HepG2 (cell line): ENCODE results near the gene RPS19. TPM values are rescaled to one million over a fixed set of nuclear protein-coding genes. Genes with fewer than 3 reads are reported as not detected.

Experiments used
- BATF2 ChIP-seq: sonication (generic); formaldehyde crosslinking; IDR thresholded peaks from 2 replicates; pipeline ENCODE4 v1.8.0; 2022; ENCODE audit warnings: mild to moderate bottlenecking, missing genetic modification reagents, moderate library complexity
- IRF9 ChIP-seq: sonication (generic); formaldehyde crosslinking; IDR thresholded peaks from 2 replicates; pipeline ENCODE4 v1.8.0; 2022; ENCODE audit warnings: missing genetic modification reagents, mild to moderate bottlenecking, borderline replicate concordance
- MED8 ChIP-seq: sonication (generic); formaldehyde crosslinking; IDR thresholded peaks from 2 replicates; pipeline ENCODE4 v1.8.1; 2023; ENCODE audit warnings: mild to moderate bottlenecking, missing genetic modification reagents; ENCODE audit not compliant: insufficient replicate concordance
- NCOA1 ChIP-seq: sonication (generic); formaldehyde crosslinking; IDR thresholded peaks from 2 replicates; pipeline ENCODE4 v1.9.0; 2021; ENCODE audit warnings: missing genetic modification reagents
- RAD51 ChIP-seq: fragments of 450-650 bp; IDR thresholded peaks from 2 replicates; pipeline ENCODE4 v1.6.1; 2016; ENCODE audit warnings: borderline replicate concordance
- SRSF9 ChIP-seq: fragments of 200-400 bp; formaldehyde crosslinking; IDR thresholded peaks from 2 replicates; pipeline ENCODE4 v1.6.1; 2018; ENCODE audit warnings: borderline replicate concordance, mild to moderate bottlenecking, low read depth, low read length; ENCODE audit not compliant: insufficient read depth, poor library complexity, severe bottlenecking
- ZHX2 ChIP-seq, 2 experiments: sonication (generic) in 1 of 2; formaldehyde crosslinking in 1 of 2; IDR thresholded peaks; 2 replicates each; pipeline versions ENCODE4 v1.6.1 to v1.9.0; 2014 to 2022; ENCODE audit warnings: antibody characterized with exemption in 1 of 2, borderline replicate concordance in 1 of 2, inconsistent platforms in 1 of 2, low read depth in 1 of 2, missing genetic modification reagents in 1 of 2
- ZNF235 ChIP-seq: sonication (generic); formaldehyde crosslinking; IDR thresholded peaks from 2 replicates; pipeline ENCODE4 v1.8.1; 2023; ENCODE audit warnings: mild to moderate bottlenecking, missing genetic modification reagents, borderline replicate concordance
- ZNF619 ChIP-seq: sonication (generic); formaldehyde crosslinking; IDR thresholded peaks from 2 replicates; pipeline ENCODE4 v1.4.0; 2020; ENCODE audit warnings: mild to moderate bottlenecking, missing genetic modification reagents
- polyA plus RNA-seq, 8 experiments: library from polyadenylated mRNA; depleted of rRNA in 3 of 8; stranded (reverse) in 7 of 8; unstranded in 1 of 8; fragments of >200 nt; fragmentation: Illumina TruSeq in 4 of 8; extraction: Trizol in 4 of 8; gene quantifications; 2 replicates each; pipeline versions ENCODE4 v1.2.1 to v1.2.3, GENCODE V29; 2011 to 2016; ENCODE audit warnings: low read depth in 4 of 8, missing spikeins in 1 of 8, mixed read lengths in 1 of 8; ENCODE audit not compliant: insufficient read depth in 1 of 8
- total RNA-seq, 5 experiments: library from RNA; depleted of rRNA; stranded (reverse); fragments of >200 nt; fragmentation: Illumina TruSeq; extraction: Trizol; gene quantifications; 2 replicates each; pipeline ENCODE4 v1.2.3, GENCODE V29; 2016; ENCODE audit warnings: low read depth in 1 of 5
- TF ChIP-seq, protein P1 (sequence below): fragments of 450-650 bp; IDR thresholded peaks from 2 replicates; pipeline ENCODE4 v1.6.1; 2017
- TF ChIP-seq, protein P2 (sequence below): sonication (generic); formaldehyde crosslinking; IDR thresholded peaks from 2 replicates; pipeline ENCODE4 v1.5.0; 2020; ENCODE audit warnings: missing genetic modification reagents, mild to moderate bottlenecking, borderline replicate concordance
- TF ChIP-seq, protein P3 (sequence below): sonication (generic); formaldehyde crosslinking; IDR thresholded peaks from 2 replicates; pipeline ENCODE4 v1.4.0; 2020; ENCODE audit warnings: mild to moderate bottlenecking, low read depth, missing genetic modification reagents
- TF ChIP-seq, protein P4 (sequence below): sonication (generic); formaldehyde crosslinking; IDR thresholded peaks from 2 replicates; pipeline ENCODE4 v1.5.1; 2020; ENCODE audit warnings: mild to moderate bottlenecking, moderate library complexity, missing genetic modification reagents

RPS19 gene
- total and polyA plus RNA-seq, 2 of the 13 experiments (the other 11 are each of a cell fraction or from before 2014, with no cell fraction given): 1,983 to 4,758 TPM

DNA sequence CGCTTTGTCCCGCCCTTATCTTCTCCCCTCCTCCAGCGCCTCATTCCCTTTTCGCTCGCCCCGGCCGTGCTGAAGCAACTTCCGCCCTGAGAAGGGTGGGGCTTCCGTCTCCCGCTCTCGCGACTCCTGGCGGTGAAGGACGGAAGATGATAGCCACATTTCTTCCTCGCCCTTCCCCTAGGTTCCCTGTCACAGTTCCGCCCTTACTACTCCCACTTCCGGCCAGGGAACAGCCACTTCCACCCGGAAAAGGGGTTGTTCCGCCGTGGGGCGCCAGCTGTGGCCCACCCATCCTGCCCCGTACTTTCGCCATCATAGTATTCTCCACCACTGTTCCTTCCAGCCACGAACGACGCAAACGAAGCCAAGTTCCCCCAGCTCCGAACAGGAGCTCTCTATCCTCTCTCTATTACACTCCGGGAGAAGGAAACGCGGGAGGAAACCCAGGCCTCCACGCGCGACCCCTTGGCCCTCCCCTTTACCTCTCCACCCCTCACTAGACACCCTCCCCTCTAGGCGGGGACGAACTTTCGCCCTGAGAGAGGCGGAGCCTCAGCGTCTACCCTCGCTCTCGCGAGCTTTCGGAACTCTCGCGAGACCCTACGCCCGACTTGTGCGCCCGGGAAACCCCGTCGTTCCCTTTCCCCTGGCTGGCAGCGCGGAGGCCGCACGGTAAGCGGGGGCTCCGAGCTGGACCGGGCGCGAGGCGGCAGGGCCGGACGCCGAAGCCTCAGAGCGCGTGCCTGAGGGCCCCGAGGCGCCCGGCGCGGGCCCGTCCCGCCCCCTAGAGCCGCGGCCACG, at the start of gene RPS19 (continued):
- TF ChIP-seq IRF9 (peak; percentile 90), SRSF9 (no peak), MED8 (CRISPR knock-in tag) (peak; percentile 48), ZNF235 (CRISPR knock-in tag) (no peak), BATF2 (no peak; the same call in 1 of the 2 replicates), ZNF619 (no peak), NCOA1 (no peak), ZHX2 (IDR thresholded peaks at IDR 0.05; ENCODE audit: low read depth) (peak; percentile 67), ZHX2 (CRISPR knock-in tag; IDR thresholded peaks at IDR 0.05; ENCODE audit: borderline replicate concordance) (no peak; the same call in 1 of the 2 replicates), RAD51 (no peak)
- TF ChIP-seq, protein P1, sequence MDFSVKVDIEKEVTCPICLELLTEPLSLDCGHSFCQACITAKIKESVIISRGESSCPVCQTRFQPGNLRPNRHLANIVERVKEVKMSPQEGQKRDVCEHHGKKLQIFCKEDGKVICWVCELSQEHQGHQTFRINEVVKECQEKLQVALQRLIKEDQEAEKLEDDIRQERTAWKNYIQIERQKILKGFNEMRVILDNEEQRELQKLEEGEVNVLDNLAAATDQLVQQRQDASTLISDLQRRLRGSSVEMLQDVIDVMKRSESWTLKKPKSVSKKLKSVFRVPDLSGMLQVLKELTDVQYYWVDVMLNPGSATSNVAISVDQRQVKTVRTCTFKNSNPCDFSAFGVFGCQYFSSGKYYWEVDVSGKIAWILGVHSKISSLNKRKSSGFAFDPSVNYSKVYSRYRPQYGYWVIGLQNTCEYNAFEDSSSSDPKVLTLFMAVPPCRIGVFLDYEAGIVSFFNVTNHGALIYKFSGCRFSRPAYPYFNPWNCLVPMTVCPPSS: no peak
- TF ChIP-seq, protein P2, sequence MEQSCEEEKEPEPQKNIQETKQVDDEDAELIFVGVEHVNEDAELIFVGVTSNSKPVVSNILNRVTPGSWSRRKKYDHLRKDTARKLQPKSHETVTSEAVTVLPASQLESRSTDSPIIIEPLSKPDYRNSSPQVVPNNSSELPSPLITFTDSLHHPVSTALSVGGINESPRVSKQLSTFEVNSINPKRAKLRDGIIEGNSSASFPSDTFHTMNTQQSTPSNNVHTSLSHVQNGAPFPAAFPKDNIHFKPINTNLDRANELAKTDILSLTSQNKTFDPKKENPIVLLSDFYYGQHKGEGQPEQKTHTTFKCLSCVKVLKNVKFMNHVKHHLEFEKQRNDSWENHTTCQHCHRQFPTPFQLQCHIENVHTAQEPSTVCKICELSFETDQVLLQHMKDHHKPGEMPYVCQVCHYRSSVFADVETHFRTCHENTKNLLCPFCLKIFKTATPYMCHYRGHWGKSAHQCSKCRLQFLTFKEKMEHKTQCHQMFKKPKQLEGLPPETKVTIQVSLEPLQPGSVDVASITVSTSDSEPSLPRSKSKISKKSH (CRISPR knock-in tag): 0 out of 2 replicates have a peak, but pooled peaks have one; percentile 33
- TF ChIP-seq, protein P3, sequence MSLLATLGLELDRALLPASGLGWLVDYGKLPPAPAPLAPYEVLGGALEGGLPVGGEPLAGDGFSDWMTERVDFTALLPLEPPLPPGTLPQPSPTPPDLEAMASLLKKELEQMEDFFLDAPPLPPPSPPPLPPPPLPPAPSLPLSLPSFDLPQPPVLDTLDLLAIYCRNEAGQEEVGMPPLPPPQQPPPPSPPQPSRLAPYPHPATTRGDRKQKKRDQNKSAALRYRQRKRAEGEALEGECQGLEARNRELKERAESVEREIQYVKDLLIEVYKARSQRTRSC (CRISPR knock-in tag): no peak
- TF ChIP-seq, protein P4, sequence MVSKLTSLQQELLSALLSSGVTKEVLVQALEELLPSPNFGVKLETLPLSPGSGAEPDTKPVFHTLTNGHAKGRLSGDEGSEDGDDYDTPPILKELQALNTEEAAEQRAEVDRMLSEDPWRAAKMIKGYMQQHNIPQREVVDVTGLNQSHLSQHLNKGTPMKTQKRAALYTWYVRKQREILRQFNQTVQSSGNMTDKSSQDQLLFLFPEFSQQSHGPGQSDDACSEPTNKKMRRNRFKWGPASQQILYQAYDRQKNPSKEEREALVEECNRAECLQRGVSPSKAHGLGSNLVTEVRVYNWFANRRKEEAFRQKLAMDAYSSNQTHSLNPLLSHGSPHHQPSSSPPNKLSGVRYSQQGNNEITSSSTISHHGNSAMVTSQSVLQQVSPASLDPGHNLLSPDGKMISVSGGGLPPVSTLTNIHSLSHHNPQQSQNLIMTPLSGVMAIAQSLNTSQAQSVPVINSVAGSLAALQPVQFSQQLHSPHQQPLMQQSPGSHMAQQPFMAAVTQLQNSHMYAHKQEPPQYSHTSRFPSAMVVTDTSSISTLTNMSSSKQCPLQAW: peak; percentile 67; the same call in 1 of the 2 replicates
